HepG2 (cell line): ENCODE results near the gene SURF6. TPM values are rescaled to one million over a fixed set of nuclear protein-coding genes. Genes with fewer than 3 reads are reported as not detected.

ENCODE experiments used
- ATAC-seq: fragments of 200-7000 bp; cut with Tn5 transposase; 3 replicates; pipeline ENCODE4 v1.9.1; 2020; ENCODE audit warnings: mild to moderate bottlenecking, moderate library complexity
- BruUV-seq: library from RNA; stranded (reverse); fragments of 400-500 nt; replicated peaks from 2 replicates; lab custom pipeline; 2021; lab: Mats Ljungman, UMichigan
- CTCF ChIA-PET: fragments of 300-600 bp; formaldehyde crosslinking; extraction: SDS; loops from one replicate; lab custom pipeline; 2021; ENCODE audit warnings: low total read pairs, inconsistent platforms, low intra/inter-chr PET ratio; lab: Yijun Ruan, JAX
- POLR2A ChIA-PET: fragments of 350-600 bp; sonication (Branson Sonifier 250); formaldehyde crosslinking; loops from one replicate; lab custom pipeline; 2020; ENCODE audit warnings: antibody characterized with exemption, inconsistent platforms; lab: Yijun Ruan, JAX
- DNase-seq: peaks from one replicate; pipeline ENCODE4 v3.0.0-alpha.2; 2015; ENCODE audit warnings: low spot score
- FAIRE-seq: peaks from 3 replicates; lab custom pipeline; 2011; peaks lifted over from hg19 to GRCh38; lab: Jason Lieb, UNC
- H2AFZ ChIP-seq: one replicate; pipeline ENCODE4 v1.6.1; 2011; ENCODE audit warnings: low read length, inconsistent platforms
- H3K27ac ChIP-seq: fragments of 300-600 bp; 3 replicates; pipeline ENCODE4 v1.8.0; 2011; ENCODE audit warnings: mixed run types, mild to moderate bottlenecking, mixed read lengths, low read length, inconsistent platforms; ENCODE audit not compliant: insufficient read depth; ENCODE audit errors: extremely low read length
- H3K27me3 ChIP-seq, 2 experiments: fragments of 200-600 bp in 1 of 2; 2 replicates in 1 of 2; 3 replicates in 1 of 2; pipeline versions ENCODE4 v1.6.0 to v1.8.0; 2011; ENCODE audit warnings: low read length in 2 of 2, mild to moderate bottlenecking in 2 of 2, moderate library complexity in 2 of 2, inconsistent platforms in 1 of 2; ENCODE audit not compliant: insufficient read depth in 2 of 2, control insufficient read depth in 1 of 2
- H3K36me3 ChIP-seq, 2 experiments: fragments of 200-600 bp in 1 of 2; replicated peaks in 1 of 2; 2 replicates in 1 of 2; 3 replicates in 1 of 2; pipeline versions ENCODE4 v1.5.1 to v1.8.0; 2011; ENCODE audit warnings: low read length in 2 of 2, inconsistent platforms in 1 of 2; ENCODE audit not compliant: insufficient read depth in 2 of 2, control insufficient read depth in 1 of 2
- H3K4me1 ChIP-seq: 2 replicates; pipeline ENCODE4 v1.5.1; 2012; ENCODE audit warnings: low read length, inconsistent platforms; ENCODE audit not compliant: insufficient read depth
- H3K4me2 ChIP-seq: 2 replicates; pipeline ENCODE4 v1.6.0; 2011; ENCODE audit warnings: low read depth, low read length, inconsistent platforms
- H3K4me3 ChIP-seq, 3 experiments: fragments of 200-600 bp in 1 of 3; sonication (generic), shearing (Covaris generic) in 1 of 3; replicated peaks in 1 of 3; 2 replicates each; pipeline ENCODE4 v1.5.1; 2011 to 2016; ENCODE audit warnings: low read length in 3 of 3, inconsistent platforms in 2 of 3, low read depth in 2 of 3, mild to moderate bottlenecking in 2 of 3, control low read depth in 1 of 3, mixed read lengths in 1 of 3; ENCODE audit not compliant: insufficient read depth in 1 of 3
- H3K79me2 ChIP-seq: one replicate; pipeline ENCODE4 v1.6.1; 2011; ENCODE audit warnings: low read length, inconsistent platforms; ENCODE audit not compliant: insufficient read depth
- H3K9ac ChIP-seq: 2 replicates; pipeline ENCODE4 v1.6.0; 2011; ENCODE audit warnings: mild to moderate bottlenecking, low read depth, low read length, inconsistent platforms; ENCODE audit not compliant: insufficient read depth
- H3K9me3 ChIP-seq: 2 replicates; pipeline ENCODE4 v1.5.1; 2012; ENCODE audit warnings: mild to moderate bottlenecking, low read length
- H4K20me1 ChIP-seq: 2 replicates; pipeline ENCODE4 v1.6.0; 2011; ENCODE audit warnings: inconsistent platforms, mild to moderate bottlenecking, low read length, moderate library complexity; ENCODE audit not compliant: insufficient read depth
- AGO2 ChIP-seq: fragments of 200-400 bp; formaldehyde crosslinking; optimal IDR thresholded peaks from 2 replicates; pipeline ENCODE3; 2017; ENCODE audit warnings: mild to moderate bottlenecking, low read depth, low read length, moderate library complexity
- CBX1 ChIP-seq: IDR thresholded peaks from one replicate; pipeline ENCODE4 v1.6.1; 2016; ENCODE audit warnings: antibody characterized with exemption, low read depth
- HES4 ChIP-seq: sonication (generic); formaldehyde crosslinking; IDR thresholded peaks from 2 replicates; pipeline ENCODE4 v1.9.0; 2021; ENCODE audit warnings: mild to moderate bottlenecking, missing genetic modification reagents, borderline replicate concordance
- KDM4B ChIP-seq: sonication (generic); formaldehyde crosslinking; IDR thresholded peaks from 2 replicates; pipeline ENCODE4 v1.4.0; 2020; ENCODE audit warnings: missing genetic modification reagents
- POLR2A ChIP-seq, 2 experiments: IDR thresholded peaks; 2 replicates each; pipeline ENCODE4 v1.6.1; 2011; ENCODE audit warnings: low read depth in 2 of 2, low read length in 2 of 2, mild to moderate bottlenecking in 1 of 2, moderate library complexity in 1 of 2; ENCODE audit not compliant: insufficient read depth in 1 of 2
- RAD21 ChIP-seq: fragments of 450-650 bp; formaldehyde crosslinking; IDR thresholded peaks from 2 replicates; pipeline ENCODE4 v1.5.0; 2020; ENCODE audit warnings: mild to moderate bottlenecking
- RBFOX2 ChIP-seq: fragments of 200-400 bp; formaldehyde crosslinking; IDR thresholded peaks from 2 replicates; pipeline ENCODE4 v1.6.1; 2017; ENCODE audit warnings: low read depth, mild to moderate bottlenecking, low read length
- RBM22 ChIP-seq: fragments of 200-400 bp; formaldehyde crosslinking; optimal IDR thresholded peaks from 2 replicates; pipeline ENCODE3; 2017; ENCODE audit warnings: mild to moderate bottlenecking, low read length, moderate library complexity
- ZNF746 ChIP-seq: sonication (generic); formaldehyde crosslinking; IDR thresholded peaks from 2 replicates; pipeline ENCODE4 v1.8.0; 2022; ENCODE audit warnings: mild to moderate bottlenecking, missing genetic modification reagents
- WGBS: methylation state at CpG from one replicate; pipeline ENCODE4 v1.1.6; 2017; ENCODE audit warnings: low lambda C conversion rate; 5-methylcytosine and 5-hydroxymethylcytosine counted together
- in situ Hi-C: cut with HindIII; loops from 2 replicates; pipeline ENCODE4 v1.10.0; 2017; ENCODE audit warnings: low pct_unique_long_range_greater_than_20kb; ENCODE audit not compliant: extremely low pct_ligation_motif_present
- intact Hi-C: fragments of 100-400 bp; cut with micrococcal nuclease; formaldehyde crosslinking; loops from one replicate; pipeline ENCODE4 v1.10.0; 2022; ENCODE audit not compliant: unreplicated experiment
- polyA plus RNA-seq, 8 experiments: library from polyadenylated mRNA; depleted of rRNA in 3 of 8; stranded (reverse) in 7 of 8; unstranded in 1 of 8; fragments of >200 nt; fragmentation: Illumina TruSeq in 4 of 8; extraction: Trizol in 4 of 8; gene quantifications; 2 replicates each; pipeline versions ENCODE4 v1.2.1 to v1.2.3, GENCODE V29; 2011 to 2016; ENCODE audit warnings: low read depth in 4 of 8, missing spikeins in 1 of 8, mixed read lengths in 1 of 8; ENCODE audit not compliant: insufficient read depth in 1 of 8
- total RNA-seq, 5 experiments: library from RNA; depleted of rRNA; stranded (reverse); fragments of >200 nt; fragmentation: Illumina TruSeq; extraction: Trizol; gene quantifications; 2 replicates each; pipeline ENCODE4 v1.2.3, GENCODE V29; 2016; ENCODE audit warnings: low read depth in 1 of 5
- TF ChIP-seq, protein P1 (sequence below): IDR thresholded peaks from 2 replicates; pipeline ENCODE4 v1.6.1; 2016; ENCODE audit warnings: missing biosample characterization, missing genetic modification reagents, low read depth
- TF ChIP-seq, protein P2 (sequence below): sonication (generic); formaldehyde crosslinking; IDR thresholded peaks from 2 replicates; pipeline ENCODE4 v1.5.0; 2020; ENCODE audit warnings: missing genetic modification reagents

SURF6 gene
- total and polyA plus RNA-seq, 2 of the 13 experiments (the other 11 are each of a cell fraction or from before 2014, with no cell fraction given), result 5.9 to 14.7 TPM

DNA sequence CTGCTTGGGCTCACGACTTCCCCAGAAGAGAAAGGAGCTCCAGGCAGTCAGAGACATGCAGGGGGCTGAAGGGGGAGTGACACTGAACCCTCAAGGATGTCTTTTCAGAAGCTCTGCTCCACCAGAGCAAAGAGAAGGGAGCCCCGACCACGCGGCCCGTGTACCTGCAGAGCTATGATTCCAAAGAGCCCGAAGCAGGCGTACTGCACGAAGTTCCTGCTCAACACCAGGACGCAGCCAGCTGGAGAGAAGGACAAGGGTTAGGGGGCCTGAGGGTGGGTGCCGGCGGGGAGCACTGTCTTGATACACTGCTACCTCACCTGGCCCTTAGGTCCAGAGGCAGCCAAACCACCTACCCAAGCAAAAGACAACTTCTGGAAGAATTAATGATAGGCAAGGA is 30.4 kb upstream of the SURF6 start (continued):
- TF ChIP-seq, protein P1, sequence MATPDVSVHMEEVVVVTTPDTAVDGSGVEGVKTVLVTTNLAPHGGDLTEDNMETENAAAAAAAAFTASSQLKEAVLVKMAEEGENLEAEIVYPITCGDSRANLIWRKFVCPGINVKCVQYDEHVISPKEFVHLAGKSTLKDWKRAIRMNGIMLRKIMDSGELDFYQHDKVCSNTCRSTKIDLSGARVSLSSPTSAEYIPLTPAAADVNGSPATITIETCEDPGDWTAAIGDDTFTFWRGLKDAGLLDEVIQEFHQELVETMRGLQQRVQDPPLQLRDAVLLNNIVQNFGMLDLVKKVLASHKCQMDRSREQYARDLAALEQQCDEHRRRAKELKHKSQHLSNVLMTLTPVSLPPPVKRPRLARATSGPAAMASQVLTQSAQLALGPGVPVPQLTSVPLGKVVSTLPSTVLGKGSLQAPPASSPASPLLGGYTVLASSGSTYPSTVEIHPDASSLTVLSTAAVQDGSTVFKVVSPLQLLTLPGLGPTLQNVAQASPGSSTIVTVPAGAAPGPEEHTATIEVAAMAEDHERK (CRISPR knock-in tag), result no peak
- TF ChIP-seq HES4 (no peak), CBX1 (no peak), ZNF746 (no peak)
- TF ChIP-seq, protein P2, sequence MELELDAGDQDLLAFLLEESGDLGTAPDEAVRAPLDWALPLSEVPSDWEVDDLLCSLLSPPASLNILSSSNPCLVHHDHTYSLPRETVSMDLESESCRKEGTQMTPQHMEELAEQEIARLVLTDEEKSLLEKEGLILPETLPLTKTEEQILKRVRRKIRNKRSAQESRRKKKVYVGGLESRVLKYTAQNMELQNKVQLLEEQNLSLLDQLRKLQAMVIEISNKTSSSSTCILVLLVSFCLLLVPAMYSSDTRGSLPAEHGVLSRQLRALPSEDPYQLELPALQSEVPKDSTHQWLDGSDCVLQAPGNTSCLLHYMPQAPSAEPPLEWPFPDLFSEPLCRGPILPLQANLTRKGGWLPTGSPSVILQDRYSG (CRISPR knock-in tag), result no peak

DNA sequence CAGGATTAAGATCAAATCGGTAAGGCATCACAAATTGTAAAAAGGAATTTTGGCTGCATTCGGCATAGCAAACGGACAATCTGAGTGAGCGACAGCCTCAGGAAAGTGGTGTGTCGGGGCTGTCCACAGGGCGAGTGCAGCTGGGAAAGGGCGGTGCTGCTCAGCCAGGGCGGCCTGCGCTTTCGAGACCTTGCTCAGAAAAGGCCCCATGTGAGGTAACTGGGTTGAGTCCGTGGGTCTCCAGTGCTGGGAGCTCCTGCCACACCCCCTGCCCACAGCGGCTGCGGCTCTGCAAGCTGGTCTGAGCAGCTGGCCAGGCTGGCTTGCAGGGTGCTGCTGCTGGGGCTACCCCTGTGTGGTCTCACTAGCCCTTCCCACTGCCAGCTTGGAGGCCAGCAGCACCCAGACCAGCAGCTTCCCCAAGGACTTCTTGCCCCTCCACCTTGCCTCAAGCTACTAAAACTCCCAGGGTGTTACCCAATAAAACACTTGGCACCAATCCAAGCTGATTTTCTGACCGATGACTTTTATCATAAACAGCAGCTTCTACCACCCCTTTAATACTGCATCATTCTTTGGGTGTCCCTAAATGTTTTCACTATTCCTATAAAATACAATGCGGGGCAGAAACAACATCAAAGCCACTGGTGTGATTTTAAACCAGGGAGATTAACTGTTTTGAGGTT is 26.5 kb upstream of the SURF6 start:
- no peak overlapping the region for H3K9ac ChIP-seq
- ChIA-PET POLR2A (interaction anchor here (1.6 to 1.9 kb wide), 2 partner anchors 9 to 97 kb away, joined by 5 to 7 read pairs; partner anchors contain the start of gene CACFD1), CTCF (no interaction called here)
- peaks cover 26% of the 10 kb centered on the region for H3K79me2 ChIP-seq
- no peak for ATAC-seq
- intact Hi-C loops, result no loop called here
- FAIRE-seq, result no peak
- H3K36me3 ChIP-seq, result peaks cover 25 to 86% of the 10 kb centered on the region in 2 experiments
- peak; percentile 90 for TF ChIP-seq AGO2
- TF ChIP-seq RBFOX2, result peak; percentile 75
- TF ChIP-seq POLR2A (IDR thresholded peaks at IDR 0.05; ENCODE audit: insufficient read depth in 1 of 2, low read depth in 2 of 2, low read length in 2 of 2), result peak in 1 of 2 experiments; percentile 38; a peak in 3 of 4 replicates
- TF ChIP-seq KDM4B, result no peak
- peak; percentile 43; the same call in 1 of the 2 replicates for TF ChIP-seq RAD21
- peak; percentile 64 for TF ChIP-seq RBM22
- peaks cover 46% of the 10 kb centered on the region for H3K4me1 ChIP-seq
- no peaks in the 10 kb centered on the region for H3K9me3 ChIP-seq
- 97% methylated on average over 12 of the region's 15 CpGs for WGBS
- no peak overlapping the region for H2AFZ ChIP-seq
- H3K27me3 ChIP-seq, result no peaks in the 10 kb centered on the region
- BruUV-seq, result TSS peak; percentile 47
- H3K27ac ChIP-seq, result no peak overlapping the region
- peaks cover 62% of the 10 kb centered on the region for H4K20me1 ChIP-seq
- no peak overlapping the region for H3K4me2 ChIP-seq
- DNase-seq, result no peak
- H3K4me3 ChIP-seq, result no peak overlapping the region
- in situ Hi-C loops, result no loop called here
